ENCODE results near the gene MRPL44. TPM values are rescaled to one million over a fixed set of nuclear protein-coding genes. Genes with fewer than 3 reads are reported as not detected.

MRPL44 gene
- total RNA-seq, 1 experiment from 2014 or later: 24.8 TPM

GRCh38 chr2:224011837-224012236 is 54.6 kb downstream of the MRPL44 start:
- Histone ChIP-seq H3K9ac (ENCODE audit: low read length) (no peak overlapping the region), H3K79me2 (ENCODE audit: low read length) (no peaks in the 10 kb centered on the region), H3K4me1 (ENCODE audit: insufficient read depth, low read length) (peaks cover 11% of the 10 kb centered on the region), H3K27ac (ENCODE audit: low read length) (no peak overlapping the region), H3F3A (ENCODE audit: low read length, unreplicated experiment) (no peaks in the 10 kb centered on the region), H3K4me3 (ENCODE audit: low read length) (no peak overlapping the region), H2AFZ (ENCODE audit: low read length) (no peak overlapping the region), H3K9me2 (replicated peaks; ENCODE audit: low read length) (no peaks in the 10 kb centered on the region), H3K9me3 (ENCODE audit: low read length) (no peaks in the 10 kb centered on the region), H3K36me3 (ENCODE audit: low read depth, low read length) (no peaks in the 10 kb centered on the region), H4K20me1 (ENCODE audit: low read length) (no peaks in the 10 kb centered on the region), H3K4me2 (ENCODE audit: low read length) (no peak overlapping the region), H3K27me3 (ENCODE audit: low read length) (no peaks in the 10 kb centered on the region)
- intact Hi-C loops (cut with micrococcal nuclease): no loop called here
- no peak for TF ChIP-seq EZH2 (IDR thresholded peaks at IDR 0.05; ENCODE audit: low read length, unreplicated experiment)
- TF ChIP-seq EZH2phosphoT487 (IDR thresholded peaks at IDR 0.05; ENCODE audit: borderline replicate concordance, low read length): no peak
- no peak for TF ChIP-seq CTCF (conservative IDR thresholded peaks at IDR 0.05; ENCODE audit: low read depth, low read length)
- CTCF ChIA-PET: no interaction called here
- POLR2A ChIA-PET (ENCODE audit: unreplicated experiment): no interaction called here
- BruUV-seq (replicated peaks): no TSS peak
- ATAC-seq (no peak), DNase-seq (no peak)

- ATAC-seq: no peak
- Histone ChIP-seq H3K4me3 (ENCODE audit: low read length) (no peak overlapping the region), H3K4me1 (ENCODE audit: insufficient read depth, low read length) (peaks cover 10% of the 10 kb centered on the region), H3F3A (ENCODE audit: low read length, unreplicated experiment) (no peaks in the 10 kb centered on the region), H3K27ac (ENCODE audit: low read length) (no peak overlapping the region), H3K4me2 (ENCODE audit: low read length) (no peak overlapping the region), H3K36me3 (ENCODE audit: low read depth, low read length) (no peaks in the 10 kb centered on the region), H3K9me2 (replicated peaks; ENCODE audit: low read length) (no peaks in the 10 kb centered on the region), H3K27me3 (ENCODE audit: low read length) (no peaks in the 10 kb centered on the region), H4K20me1 (ENCODE audit: low read length) (no peaks in the 10 kb centered on the region), H3K79me2 (ENCODE audit: low read length) (no peaks in the 10 kb centered on the region), H3K9me3 (ENCODE audit: low read length) (no peaks in the 10 kb centered on the region), H3K9ac (ENCODE audit: low read length) (no peak overlapping the region), H2AFZ (ENCODE audit: low read length) (no peak overlapping the region)
- POLR2A ChIA-PET (ENCODE audit: unreplicated experiment): no interaction called here
- intact Hi-C loops (cut with micrococcal nuclease): no loop called here
- no TSS peak for BruUV-seq (replicated peaks)
- CTCF ChIA-PET: no interaction called here
- DNase-seq: no peak
- TF ChIP-seq CTCF (conservative IDR thresholded peaks at IDR 0.05; ENCODE audit: low read depth, low read length) (no peak), EZH2phosphoT487 (IDR thresholded peaks at IDR 0.05; ENCODE audit: borderline replicate concordance, low read length) (no peak), EZH2 (IDR thresholded peaks at IDR 0.05; ENCODE audit: low read length, unreplicated experiment) (no peak)
Observed at GRCh38 chr2:224014336-224014735, 57.1 kb downstream of the MRPL44 start.

- H3K9me2 ChIP-seq (replicated peaks; ENCODE audit: low read length): no peaks in the 10 kb centered on the region
- H3K27ac ChIP-seq (ENCODE audit: low read length): no peak overlapping the region
- no peaks in the 10 kb centered on the region for H3K79me2 ChIP-seq (ENCODE audit: low read length)
- CTCF ChIA-PET: interaction anchor here (0.6 kb wide), 1 partner anchor 52 kb away, joined by 4 read pairs; no protein-coding TSS in a partner anchor
- no peaks in the 10 kb centered on the region for H3K36me3 ChIP-seq (ENCODE audit: low read depth, low read length)
- intact Hi-C loops (cut with micrococcal nuclease): no loop called here
- no peak for TF ChIP-seq EZH2phosphoT487 (IDR thresholded peaks at IDR 0.05; ENCODE audit: borderline replicate concordance, low read length)
- TF ChIP-seq CTCF (conservative IDR thresholded peaks at IDR 0.05; ENCODE audit: low read depth, low read length): no peak
- TF ChIP-seq EZH2 (IDR thresholded peaks at IDR 0.05; ENCODE audit: low read length, unreplicated experiment): no peak
- H3K27me3 ChIP-seq (ENCODE audit: low read length): no peaks in the 10 kb centered on the region
- no peak overlapping the region for H3K9ac ChIP-seq (ENCODE audit: low read length)
- H3K4me3 ChIP-seq (ENCODE audit: low read length): no peak overlapping the region
- POLR2A ChIA-PET (ENCODE audit: unreplicated experiment): no interaction called here
- H3K4me1 ChIP-seq (ENCODE audit: insufficient read depth, low read length): no peaks in the 10 kb centered on the region
- H3K9me3 ChIP-seq (ENCODE audit: low read length): no peaks in the 10 kb centered on the region
- DNase-seq: no peak
- no peak overlapping the region for H2AFZ ChIP-seq (ENCODE audit: low read length)
- no peak overlapping the region for H3K4me2 ChIP-seq (ENCODE audit: low read length)
- H4K20me1 ChIP-seq (ENCODE audit: low read length): no peaks in the 10 kb centered on the region
- no peak for ATAC-seq
- BruUV-seq (replicated peaks): no TSS peak
- no peaks in the 10 kb centered on the region for H3F3A ChIP-seq (ENCODE audit: low read length, unreplicated experiment)
Observed at GRCh38 chr2:224016963-224017362, 59.7 kb downstream of the MRPL44 start.

Other genes with a start within 250 kb of the MRPL44 start
- 34.3 and 37.6 TPM in 2 replicates for gene AP1S3, start 119.9 kb upstream of the MRPL44 start, total RNA-seq (2014; rRNA removed)
- gene WDFY1, start 12.1 kb upstream of the MRPL44 start, total RNA-seq (2014; rRNA removed): 44.9 and 47.7 TPM in 2 replicates
- gene SERPINE2, start 81.8 kb downstream of the MRPL44 start, total RNA-seq (2014; rRNA removed): 17.1 and 18.8 TPM in 2 replicates